GM12878 (cell line): Measurements from ENCODE around the gene AXIN1. TPM values are rescaled to one million over a fixed set of nuclear protein-coding genes. Genes with fewer than 3 reads are reported as not detected.

Experiments used
- ATAC-seq: fragments of 200-7000 bp; cut with Tn5 transposase; 3 replicates; pipeline ENCODE4 v1.9.1; 2020; ENCODE audit warnings: mild to moderate bottlenecking, moderate library complexity
- BruUV-seq: library from RNA; stranded (reverse); fragments of 400-500 nt; replicated peaks from 2 replicates; lab custom pipeline; 2021; lab: Mats Ljungman, UMichigan
- CTCF ChIA-PET: fragments of 300-600 bp; sonication (Branson Sonifier 250); formaldehyde crosslinking; extraction: SDS; loops from one replicate; lab custom pipeline; 2021; ENCODE audit warnings: inconsistent platforms; lab: Yijun Ruan, JAX
- POLR2A ChIA-PET: fragments of 350-600 bp; formaldehyde crosslinking; extraction: SDS; loops from one replicate; lab custom pipeline; 2021; ENCODE audit warnings: inconsistent platforms; lab: Charles Lee
- RAD21 ChIA-PET: fragments of 300-600 bp; sonication (Branson Sonifier 250); formaldehyde crosslinking; loops from one replicate; lab custom pipeline; 2023; ENCODE audit warnings: antibody characterized with exemption; ENCODE audit not compliant: unreplicated experiment; lab: Charles Lee
- SMC1A ChIA-PET: fragments of 300-600 bp; sonication (Branson Sonifier 250); formaldehyde crosslinking; loops from one replicate; lab custom pipeline; 2023; ENCODE audit not compliant: unreplicated experiment, uncharacterized antibody; lab: Charles Lee
- DNase-seq: peaks from one replicate; pipeline ENCODE4 v3.0.0-alpha.2; 2011; ENCODE audit warnings: low read depth, low spot score
- FAIRE-seq: peaks from 3 replicates; lab custom pipeline; 2011; peaks lifted over from hg19 to GRCh38; lab: Jason Lieb, UNC
- H2AFZ ChIP-seq: 2 replicates; pipeline ENCODE4 v1.6.0; 2011; ENCODE audit warnings: low read depth, low read length, control low read depth; ENCODE audit not compliant: control insufficient read depth
- H3K27ac ChIP-seq: 2 replicates; pipeline ENCODE4 v1.5.1; 2011; ENCODE audit warnings: control low read depth; ENCODE audit not compliant: control insufficient read depth, insufficient read depth
- H3K27me3 ChIP-seq, 2 experiments: replicated peaks in 1 of 2; 2 replicates each; pipeline versions ENCODE4 v1.6.0 to v1.6.1; 2011; ENCODE audit warnings: low read length in 1 of 2; ENCODE audit not compliant: control insufficient read depth in 2 of 2, insufficient read depth in 2 of 2
- H3K36me3 ChIP-seq, 2 experiments: 2 replicates each; pipeline ENCODE4 v1.5.1; 2011; ENCODE audit warnings: low read length in 1 of 2; ENCODE audit not compliant: control insufficient read depth in 2 of 2, insufficient read depth in 2 of 2
- H3K4me1 ChIP-seq: 2 replicates; pipeline ENCODE4 v1.6.1; 2011; ENCODE audit warnings: mild to moderate bottlenecking, low read length, moderate library complexity, mixed read lengths; ENCODE audit not compliant: control insufficient read depth, insufficient read depth
- H3K4me2 ChIP-seq: 2 replicates; pipeline ENCODE4 v1.6.0; 2011; ENCODE audit warnings: control low read depth; ENCODE audit not compliant: control insufficient read depth, insufficient read depth
- H3K4me3 ChIP-seq: fragments of 200-600 bp; sonication (generic); 2 replicates; pipeline ENCODE4 v1.5.1; 2016
- H3K79me2 ChIP-seq: 2 replicates; pipeline ENCODE4 v1.6.0; 2011; ENCODE audit warnings: low read length; ENCODE audit not compliant: control insufficient read depth, insufficient read depth
- H3K9ac ChIP-seq: 2 replicates; pipeline ENCODE4 v1.8.0; 2011; ENCODE audit warnings: low read length, control low read depth, mixed read lengths; ENCODE audit not compliant: control insufficient read depth, insufficient read depth
- H3K9me3 ChIP-seq: replicated peaks from 3 replicates; pipeline ENCODE4 v1.5.1; 2011; ENCODE audit warnings: mild to moderate bottlenecking, low read length; ENCODE audit not compliant: control insufficient read depth, insufficient read depth
- H4K20me1 ChIP-seq: 2 replicates; pipeline ENCODE4 v1.6.0; 2011; ENCODE audit not compliant: control insufficient read depth, insufficient read depth
- BACH1 ChIP-seq: fragments of 450-650 bp; IDR thresholded peaks from 2 replicates; pipeline ENCODE4 v1.6.1; 2017; ENCODE audit warnings: mild to moderate bottlenecking, borderline replicate concordance
- BCL3 ChIP-seq: IDR thresholded peaks from 2 replicates; pipeline ENCODE4 v1.6.1; 2011; ENCODE audit warnings: borderline replicate concordance, low read depth, mild to moderate bottlenecking, moderate library complexity, low read length; ENCODE audit not compliant: insufficient read depth, poor library complexity, severe bottlenecking
- CHD2 ChIP-seq: IDR thresholded peaks from 2 replicates; pipeline ENCODE4 v1.6.1; 2011; ENCODE audit warnings: low read depth, low read length, improper control_type of control experiment, borderline replicate concordance
- EZH2 ChIP-seq: IDR thresholded peaks from 2 replicates; pipeline ENCODE4 v1.6.1; 2012; ENCODE audit warnings: low read depth, mild to moderate bottlenecking, control low read depth, inconsistent platforms, low read length, borderline replicate concordance; ENCODE audit not compliant: control insufficient read depth
- FOS ChIP-seq: IDR thresholded peaks from 3 replicates; pipeline ENCODE4 v1.6.1; 2011; ENCODE audit warnings: borderline replicate concordance; ENCODE audit not compliant: insufficient read length; ENCODE audit errors: extremely low read depth
- FOXK2 ChIP-seq: fragments of 450-650 bp; IDR thresholded peaks from 2 replicates; pipeline ENCODE4 v1.6.1; 2017; ENCODE audit warnings: mild to moderate bottlenecking, moderate library complexity
- IKZF2 ChIP-seq, 2 experiments: fragments of 450-650 bp; IDR thresholded peaks; 2 replicates each; pipeline ENCODE4 v1.6.1; 2017; ENCODE audit warnings: mild to moderate bottlenecking in 2 of 2, moderate library complexity in 2 of 2
- MTA3 ChIP-seq: IDR thresholded peaks from 2 replicates; pipeline ENCODE4 v1.6.1; 2012; ENCODE audit warnings: low read length, inconsistent platforms, borderline replicate concordance
- NR2C2 ChIP-seq: IDR thresholded peaks from 2 replicates; pipeline ENCODE4 v1.6.1; 2011; ENCODE audit warnings: borderline replicate concordance, low read depth; ENCODE audit not compliant: control insufficient read depth, insufficient read length
- NRF1 ChIP-seq: conservative IDR thresholded peaks from 2 replicates; pipeline ENCODE4 v1.6.1; 2011; ENCODE audit warnings: mild to moderate bottlenecking, low read depth, low read length, improper control_type of control experiment
- PBX3 ChIP-seq: IDR thresholded peaks from 2 replicates; pipeline ENCODE4 v1.6.1; 2011; ENCODE audit warnings: mild to moderate bottlenecking, low read depth, low read length, moderate library complexity; ENCODE audit not compliant: insufficient replicate concordance
- POLR2AphosphoS2 ChIP-seq: IDR thresholded peaks from 2 replicates; pipeline ENCODE4 v1.6.1; 2011; ENCODE audit warnings: low read depth, mild to moderate bottlenecking, low read length, improper control_type of control experiment, moderate library complexity
- RELA ChIP-seq: fragments of 450-650 bp; IDR thresholded peaks from 2 replicates; pipeline ENCODE4 v1.8.0; 2014; ENCODE audit warnings: borderline replicate concordance; ENCODE audit not compliant: partially characterized antibody
- SIN3A ChIP-seq: IDR thresholded peaks from 2 replicates; pipeline ENCODE4 v1.6.1; 2012; ENCODE audit warnings: low read depth, low read length, improper control_type of control experiment
- SKIL ChIP-seq: fragments of 450-650 bp; IDR thresholded peaks from 2 replicates; pipeline ENCODE4 v1.6.1; 2017; ENCODE audit warnings: mild to moderate bottlenecking, low read depth, inconsistent platforms; ENCODE audit not compliant: poor library complexity, severe bottlenecking
- WGBS: methylation state at CpG from one replicate; pipeline ENCODE4 v1.1.6; 2016; ENCODE audit warnings: low lambda C conversion rate; ENCODE audit not compliant: insufficient replicate concordance, insufficient coverage; ENCODE audit errors: missing lambda C conversion rate; 5-methylcytosine and 5-hydroxymethylcytosine counted together
- in situ Hi-C: fragments of 300-500 bp; cut with MboI; formaldehyde crosslinking; loops from 9 replicates; pipeline ENCODE4 v1.14.3; 2018; ENCODE audit warnings: mixed read lengths
- intact Hi-C: fragments of 100-400 bp; cut with micrococcal nuclease; formaldehyde crosslinking; loops from one replicate; pipeline ENCODE4 v1.14.2; 2022; ENCODE audit not compliant: unreplicated experiment
- polyA plus RNA-seq, 11 experiments: library from polyadenylated mRNA; depleted of rRNA in 4 of 11; unstranded in 6 of 11; stranded (reverse) in 5 of 11; fragments of >200 nt; fragmentation: Nextera tagmentation in 4 of 11; fragmentation: Illumina TruSeq in 1 of 11; extraction: Ambion mirVana in 4 of 11; extraction: Trizol in 1 of 11; gene quantifications; 1 replicate in 1 of 11; 2 replicates in 10 of 11; pipeline versions ENCODE4 v1.2.1 to v1.2.3, GENCODE V29; 2011 to 2016; ENCODE audit warnings: inconsistent platforms in 2 of 11, missing spikeins in 2 of 11, low read depth in 1 of 11
- total RNA-seq, 4 experiments: library from RNA; depleted of rRNA in 3 of 4; stranded (reverse); fragments of >200 nt in 3 of 4; fragmentation: Illumina TruSeq in 1 of 4; extraction: Trizol in 1 of 4; gene quantifications; 2 replicates each; pipeline versions ENCODE4 v1.2.1 to v1.2.3, GENCODE V29; 2013 to 2021

AXIN1 gene
- total and polyA plus RNA-seq, 10 of the 15 experiments (the other 5 are each of a cell fraction or from before 2014, with no cell fraction given) = 0.26 to 27.1 (median 7.7) TPM

GRCh38 chr16:317583-317982 is 34.9 kb downstream of the AXIN1 start (continued):
- TF ChIP-seq SKIL (no peak), IKZF2 (IDR thresholded peaks at IDR 0.05) (no peak), BCL3 (no peak), CHD2 (no peak), EZH2 (no peak), FOXK2 (no peak)

- no peaks in the 10 kb centered on the region for H3K9me3 ChIP-seq
- ChIA-PET SMC1A (interaction anchor here (1.4 kb wide), 1 partner anchor 32 kb away, joined by 3 read pairs; no protein-coding TSS in a partner anchor), RAD21 (no interaction called here), CTCF (no interaction called here), POLR2A (no interaction called here)
- FAIRE-seq (no peak), ATAC-seq (no peak), DNase-seq (no peak)
- no peak overlapping the region for H3K27ac ChIP-seq
- no peaks in the 10 kb centered on the region for H3K27me3 ChIP-seq
- in situ Hi-C loops = no loop called here
- WGBS = 94% methylated on average over 19 of the region's 19 CpGs
- H3K4me1 ChIP-seq = no peaks in the 10 kb centered on the region
- H3K4me3 ChIP-seq = no peak overlapping the region
- H3K4me2 ChIP-seq = no peak overlapping the region
- H3K79me2 ChIP-seq = no peaks in the 10 kb centered on the region; the same call in none of the 2 replicates
- intact Hi-C loops = no loop called here
- no TSS peak for BruUV-seq
- no peaks in the 10 kb centered on the region for H4K20me1 ChIP-seq
- no peak overlapping the region for H2AFZ ChIP-seq
- peaks cover 3 to 17% of the 10 kb centered on the region in 2 experiments; a peak in 3 of 4 replicates for H3K36me3 ChIP-seq
- no peak overlapping the region for H3K9ac ChIP-seq
- no peak for TF ChIP-seq BACH1
- no peak for TF ChIP-seq NR2C2
- TF ChIP-seq PBX3 = no peak
- TF ChIP-seq MTA3 = no peak
- no peak for TF ChIP-seq POLR2AphosphoS2
- TF ChIP-seq SIN3A = no peak
- TF ChIP-seq NRF1 = no peak
- no peak for TF ChIP-seq RELA
- TF ChIP-seq FOS = no peak
Measured at GRCh38 chr16:316741-317464, 35.6 kb downstream of the AXIN1 start.
